ENCODE measurements around the gene FBXW4.
"Not testable (repeated sequence)": the region's sequence is repeated elsewhere in the genome, so short reads cannot be mapped to it uniquely, and the experiment has no call there.

Gene FBXW4

GRCh38 chr10:101612086-101612485 is 82.9 kb downstream of the FBXW4 start:
- Mint-ChIP-seq H3K27me3 (no peaks in the 10 kb centered on the region), H3K36me3 (ENCODE audit: low read depth) (peaks cover 62% of the 10 kb centered on the region)
- DNase-seq = no peak

GRCh38 chr10:101611096-101611905 is 83.7 kb downstream of the FBXW4 start:
- DNase-seq = no peak
- no peak overlapping the region for H3K4me3 Mint-ChIP-seq
- peak overlapping the region; percentile 85 for H3K27ac Mint-ChIP-seq
- H3K9me3 Mint-ChIP-seq = no peaks in the 10 kb centered on the region
- H3K4me1 Mint-ChIP-seq (ENCODE audit: low read depth) = peaks cover 5% of the 10 kb centered on the region
- peaks cover 59% of the 10 kb centered on the region for H3K36me3 Mint-ChIP-seq (ENCODE audit: low read depth)
- no peaks in the 10 kb centered on the region for H3K27me3 Mint-ChIP-seq

More at GRCh38 chr10:101612086-101612485, 82.9 kb downstream of the FBXW4 start:
- Mint-ChIP-seq H3K9me3 (no peaks in the 10 kb centered on the region), H3K27ac (peak overlapping the region; percentile 85), H3K4me3 (no peak overlapping the region), H3K4me1 (ENCODE audit: low read depth) (peaks cover 5% of the 10 kb centered on the region)

GRCh38 chr10:101609481-101609880 is 85.5 kb downstream of the FBXW4 start:
- H3K27me3 Mint-ChIP-seq = no peaks in the 10 kb centered on the region
- no peak for DNase-seq
- peaks cover 65% of the 10 kb centered on the region for H3K36me3 Mint-ChIP-seq (ENCODE audit: low read depth)
- peak overlapping the region; percentile 71 for H3K27ac Mint-ChIP-seq
- H3K4me1 Mint-ChIP-seq (ENCODE audit: low read depth) = peaks cover 5% of the 10 kb centered on the region
- H3K4me3 Mint-ChIP-seq = no peak overlapping the region
- no peaks in the 10 kb centered on the region for H3K9me3 Mint-ChIP-seq

- Mint-ChIP-seq H3K27ac (peak overlapping the region; percentile 66), H3K4me1 (ENCODE audit: low read depth) (peaks cover 5% of the 10 kb centered on the region), H3K4me3 (no peak overlapping the region), H3K27me3 (no peaks in the 10 kb centered on the region), H3K36me3 (ENCODE audit: low read depth) (peaks cover 60% of the 10 kb centered on the region), H3K9me3 (no peaks in the 10 kb centered on the region)
- no peak for DNase-seq
Observed at GRCh38 chr10:101607124-101607523, 87.8 kb downstream of the FBXW4 start.

- no peaks in the 10 kb centered on the region for H3K9me3 Mint-ChIP-seq
- peak; percentile 71 for DNase-seq
Observed at GRCh38 chr10:101602761-101603398, 92.1 kb downstream of the FBXW4 start.

GRCh38 chr10:101601541-101601940 is 93.4 kb downstream of the FBXW4 start:
- peaks cover 13% of the 10 kb centered on the region for H3K36me3 Mint-ChIP-seq (ENCODE audit: low read depth)
- H3K9me3 Mint-ChIP-seq = no peaks in the 10 kb centered on the region
- no peak overlapping the region for H3K4me3 Mint-ChIP-seq
- peak; percentile 22 for DNase-seq
- H3K27me3 Mint-ChIP-seq = no peaks in the 10 kb centered on the region
- no peaks in the 10 kb centered on the region for H3K4me1 Mint-ChIP-seq (ENCODE audit: low read depth)
- no peak overlapping the region for H3K27ac Mint-ChIP-seq

More at GRCh38 chr10:101602761-101603398, 92.1 kb downstream of the FBXW4 start:
- Mint-ChIP-seq H3K36me3 (ENCODE audit: low read depth) (peaks cover 21% of the 10 kb centered on the region), H3K4me1 (ENCODE audit: low read depth) (no peaks in the 10 kb centered on the region), H3K27ac (no peak overlapping the region), H3K27me3 (no peaks in the 10 kb centered on the region), H3K4me3 (no peak overlapping the region)

GRCh38 chr10:101597091-101597900 is 97.7 kb downstream of the FBXW4 start:
- Mint-ChIP-seq H3K36me3 (ENCODE audit: low read depth) (no peaks in the 10 kb centered on the region), H3K27me3 (no peaks in the 10 kb centered on the region), H3K9me3 (no peaks in the 10 kb centered on the region), H3K27ac (no peak overlapping the region), H3K4me3 (no peak overlapping the region), H3K4me1 (ENCODE audit: low read depth) (no peaks in the 10 kb centered on the region)
- DNase-seq = no peak

- no peaks in the 10 kb centered on the region for H3K4me1 Mint-ChIP-seq (ENCODE audit: low read depth)
- H3K9me3 Mint-ChIP-seq = no peaks in the 10 kb centered on the region
- H3K27me3 Mint-ChIP-seq = no peaks in the 10 kb centered on the region
- no peaks in the 10 kb centered on the region for H3K36me3 Mint-ChIP-seq (ENCODE audit: low read depth)
- H3K27ac Mint-ChIP-seq = no peak overlapping the region
- no peak overlapping the region for H3K4me3 Mint-ChIP-seq
- no peak for DNase-seq
Observed at GRCh38 chr10:101595591-101596433, 99.2 kb downstream of the FBXW4 start.

- H3K36me3 Mint-ChIP-seq (ENCODE audit: low read depth); H3K4me3 Mint-ChIP-seq; H3K27ac Mint-ChIP-seq; DNase-seq; H3K4me1 Mint-ChIP-seq (ENCODE audit: low read depth); H3K27me3 Mint-ChIP-seq; H3K9me3 Mint-ChIP-seq: not testable (repeated sequence)
Observed at GRCh38 chr10:101593331-101593730, 101.6 kb downstream of the FBXW4 start.

- peaks cover 37% of the 10 kb centered on the region for H3K36me3 Mint-ChIP-seq (ENCODE audit: low read depth)
- no peaks in the 10 kb centered on the region for H3K27me3 Mint-ChIP-seq
- no peak overlapping the region for H3K27ac Mint-ChIP-seq
- peaks cover 26% of the 10 kb centered on the region for H3K4me1 Mint-ChIP-seq (ENCODE audit: low read depth)
- H3K4me3 Mint-ChIP-seq = peak overlapping the region; percentile 93
- no peaks in the 10 kb centered on the region for H3K9me3 Mint-ChIP-seq
- DNase-seq = no peak
Observed at GRCh38 chr10:101588879-101589278, 106.1 kb downstream of the FBXW4 start.

- Mint-ChIP-seq H3K4me3 (peak within 1 kb of the TSS; percentile 93), H3K36me3 (ENCODE audit: low read depth) (peaks cover 43% of the 10 kb centered on the region), H3K4me1 (ENCODE audit: low read depth) (peaks cover 26% of the 10 kb centered on the region), H3K27ac (peak within 1 kb of the TSS; percentile 90), H3K9me3 (no peaks in the 10 kb centered on the region), H3K27me3 (no peaks in the 10 kb centered on the region)
- peak; percentile 93 for DNase-seq
Observed at GRCh38 chr10:101587725-101588653, 107.0 kb downstream of the FBXW4 start, which contains the start of the genes DPCD and POLL. Gene DPCD (plus strand): TSS chr10:101588321. CDS start chr10:101588337, 16 bp downstream. Gene POLL (minus strand): TSS chr10:101588257. CDS start chr10:101587360, 897 bp downstream.

GRCh38 chr10:101585841-101586240 is 109.1 kb downstream of the FBXW4 start:
- H3K36me3 Mint-ChIP-seq (ENCODE audit: low read depth) = peaks cover 57% of the 10 kb centered on the region
- peak overlapping the region; percentile 31 for H3K27ac Mint-ChIP-seq
- peak overlapping the region; percentile 26 for H3K4me3 Mint-ChIP-seq
- no peak for DNase-seq
- no peaks in the 10 kb centered on the region for H3K9me3 Mint-ChIP-seq
- peaks cover 26% of the 10 kb centered on the region for H3K4me1 Mint-ChIP-seq (ENCODE audit: low read depth)
- H3K27me3 Mint-ChIP-seq = no peaks in the 10 kb centered on the region

Data from activated T-cell treated with anti-CD3 and anti-CD28 coated beads, Interleukin-2, amount 50 U/mL, for 24 hours (primary cell).